NCI-H2196 treated with DMSO at 0.1 percent for 48 hours (cell line): ENCODE data around the gene ACSF3.
"Not testable (repeated sequence)": the region's sequence is repeated elsewhere in the genome, so short reads cannot be mapped to it uniquely, and the experiment has no call there.

Source experiments
- DNase-seq: peaks from one replicate; lab custom pipeline; 2025; ENCODE audit not compliant: unreplicated experiment; lab: John Stamatoyannopoulos, UW

Gene ACSF3

GRCh38 chr16:89055894-89056555 is 37.6 kb upstream of the ACSF3 start:
- no peak for DNase-seq

GRCh38 chr16:89056592-89056991 is 37.1 kb upstream of the ACSF3 start:
- DNase-seq, result no peak

GRCh38 chr16:89057738-89058137 is 35.9 kb upstream of the ACSF3 start:
- DNase-seq, result no peak

GRCh38 chr16:89058812-89059211 is 34.8 kb upstream of the ACSF3 start:
- DNase-seq, result no peak

GRCh38 chr16:89060207-89060794 is 33.4 kb upstream of the ACSF3 start:
- DNase-seq, result no peak

GRCh38 chr16:89061086-89061485 is 32.6 kb upstream of the ACSF3 start:
- DNase-seq, result no peak

- DNase-seq, result no peak
Observed at GRCh38 chr16:89061590-89062380, 31.9 kb upstream of the ACSF3 start.

- DNase-seq, result no peak
Observed at GRCh38 chr16:89062389-89063345, 31.0 kb upstream of the ACSF3 start.

GRCh38 chr16:89063768-89064320 is 29.8 kb upstream of the ACSF3 start:
- no peak for DNase-seq

- DNase-seq, result no peak
Observed at GRCh38 chr16:89064606-89065457, 28.8 kb upstream of the ACSF3 start.

- DNase-seq, result no peak
Observed at GRCh38 chr16:89065458-89065822, 28.2 kb upstream of the ACSF3 start.

GRCh38 chr16:89066721-89067120 is 26.9 kb upstream of the ACSF3 start:
- DNase-seq, result no peak

GRCh38 chr16:89067677-89068443 is 25.8 kb upstream of the ACSF3 start:
- no peak for DNase-seq

- not testable (repeated sequence) for DNase-seq
Observed at GRCh38 chr16:89068814-89069616, 24.6 kb upstream of the ACSF3 start.

- no peak for DNase-seq
Observed at GRCh38 chr16:89069920-89070319, 23.7 kb upstream of the ACSF3 start.

- DNase-seq, result no peak
Observed at GRCh38 chr16:89070590-89070989, 23.1 kb upstream of the ACSF3 start.

GRCh38 chr16:89071686-89072547 is 21.7 kb upstream of the ACSF3 start:
- DNase-seq, result no peak
